SK-N-SH treated with all-trans-retinoic acid at 6 μM for 48 hours (cell line): Measurements from ENCODE around the gene CTAGE1.

Experiments used
- ATAC-seq: fragments of 200-7000 bp; cut with Tn5 transposase; 3 replicates; pipeline ENCODE4 v1.9.1; 2020; ENCODE audit warnings: mild to moderate bottlenecking, moderate library complexity
- ARNTL ChIP-seq: fragments of 450-650 bp; formaldehyde crosslinking; IDR thresholded peaks from 2 replicates; pipeline ENCODE4 v1.5.0; 2020; ENCODE audit warnings: low read depth, mild to moderate bottlenecking, moderate library complexity, borderline replicate concordance
- BACH2 ChIP-seq: fragments of 250-450 bp; sonication (Bioruptor Pico); IDR thresholded peaks from 2 replicates; pipeline ENCODE4 v1.9.0; 2021; ENCODE audit warnings: mild to moderate bottlenecking, borderline replicate concordance
- CREB5 ChIP-seq: fragments of 250-450 bp; sonication (Bioruptor Pico); IDR thresholded peaks from 2 replicates; pipeline ENCODE4 v1.5.1; 2020; ENCODE audit warnings: low read depth, mild to moderate bottlenecking, moderate library complexity
- CSDC2 ChIP-seq: fragments of 250-450 bp; sonication (Bioruptor Pico); IDR thresholded peaks from 2 replicates; pipeline ENCODE4 v1.5.0; 2020; ENCODE audit warnings: mild to moderate bottlenecking, moderate library complexity
- CSRNP3 ChIP-seq: fragments of 250-450 bp; sonication (Bioruptor Pico); IDR thresholded peaks from 2 replicates; pipeline ENCODE4 v1.5.1; 2021; ENCODE audit warnings: mild to moderate bottlenecking, moderate library complexity
- ESRRG ChIP-seq: fragments of 250-450 bp; sonication (Bioruptor Pico); IDR thresholded peaks from 2 replicates; pipeline ENCODE4 v1.6.1; 2021; ENCODE audit warnings: mild to moderate bottlenecking
- GLIS3 ChIP-seq: fragments of 250-450 bp; sonication (Bioruptor Pico); IDR thresholded peaks from 2 replicates; pipeline ENCODE4 v1.5.0; 2020; ENCODE audit warnings: mild to moderate bottlenecking, moderate library complexity
- ISL1 ChIP-seq: fragments of 250-450 bp; sonication (Bioruptor Pico); IDR thresholded peaks from 2 replicates; pipeline ENCODE4 v2.1.2; 2022; ENCODE audit warnings: mild to moderate bottlenecking, moderate library complexity
- OSR1 ChIP-seq: fragments of 250-450 bp; sonication (Bioruptor Pico); IDR thresholded peaks from 2 replicates; pipeline ENCODE4 v1.8.0; 2022; ENCODE audit warnings: moderate library complexity, mild to moderate bottlenecking, inconsistent platforms
- PATZ1 ChIP-seq: fragments of 250-450 bp; sonication (Bioruptor Pico); IDR thresholded peaks from 2 replicates; pipeline ENCODE4 v1.8.0; 2020; ENCODE audit warnings: mild to moderate bottlenecking, moderate library complexity, borderline replicate concordance
- POU6F1 ChIP-seq: fragments of 250-450 bp; sonication (Bioruptor Pico); IDR thresholded peaks from 2 replicates; pipeline ENCODE4 v1.8.0; 2021; ENCODE audit warnings: low read depth, mild to moderate bottlenecking, moderate library complexity, borderline replicate concordance
- PPARA ChIP-seq: fragments of 250-450 bp; sonication (Bioruptor Pico); IDR thresholded peaks from 2 replicates; pipeline ENCODE4 v1.5.0; 2020; ENCODE audit warnings: mild to moderate bottlenecking, borderline replicate concordance
- RARB ChIP-seq: fragments of 250-450 bp; sonication (Bioruptor Pico); IDR thresholded peaks from 2 replicates; pipeline ENCODE4 v1.8.0; 2021; ENCODE audit warnings: mild to moderate bottlenecking, moderate library complexity
- SNAI2 ChIP-seq: fragments of 250-450 bp; sonication (Bioruptor Pico); IDR thresholded peaks from 2 replicates; pipeline ENCODE4 v1.5.0; 2020; ENCODE audit warnings: mild to moderate bottlenecking, moderate library complexity
- TCF4 ChIP-seq: fragments of 250-450 bp; sonication (Bioruptor Pico); IDR thresholded peaks from 2 replicates; pipeline ENCODE4 v1.8.0; 2021; ENCODE audit warnings: mild to moderate bottlenecking, moderate library complexity, borderline replicate concordance
- TOX ChIP-seq: fragments of 250-450 bp; sonication (Bioruptor Pico); IDR thresholded peaks from 2 replicates; pipeline ENCODE4 v1.8.0; 2021; ENCODE audit warnings: mild to moderate bottlenecking, moderate library complexity, borderline replicate concordance
- TSHZ2 ChIP-seq: fragments of 250-450 bp; sonication (Bioruptor Pico); IDR thresholded peaks from 2 replicates; pipeline ENCODE4 v1.5.0; 2020; ENCODE audit warnings: mild to moderate bottlenecking, moderate library complexity
- ZC3H10 ChIP-seq: fragments of 250-450 bp; sonication (Bioruptor Pico); IDR thresholded peaks from 2 replicates; pipeline ENCODE4 v1.5.1; 2021; ENCODE audit warnings: mild to moderate bottlenecking, moderate library complexity
- ZFP3 ChIP-seq: fragments of 250-450 bp; sonication (Bioruptor Pico); IDR thresholded peaks from 2 replicates; pipeline ENCODE4 v1.5.0; 2020; ENCODE audit warnings: mild to moderate bottlenecking, moderate library complexity
- ZFP30 ChIP-seq: fragments of 450-650 bp; formaldehyde crosslinking; IDR thresholded peaks from 2 replicates; pipeline ENCODE4 v1.5.0; 2022; ENCODE audit warnings: mild to moderate bottlenecking, moderate library complexity
- ZNF565 ChIP-seq: fragments of 450-650 bp; formaldehyde crosslinking; conservative IDR thresholded peaks from 2 replicates; pipeline ENCODE4 v1.5.0; 2020; ENCODE audit warnings: low read depth, mild to moderate bottlenecking, moderate library complexity
- ZNF70 ChIP-seq: fragments of 450-650 bp; formaldehyde crosslinking; IDR thresholded peaks from 2 replicates; pipeline ENCODE4 v1.5.0; 2020; ENCODE audit warnings: mild to moderate bottlenecking, moderate library complexity
- ZNF8 ChIP-seq: fragments of 450-650 bp; formaldehyde crosslinking; IDR thresholded peaks from 2 replicates; pipeline ENCODE4 v1.5.0; 2020; ENCODE audit warnings: mild to moderate bottlenecking, moderate library complexity

The CTAGE1 gene

GRCh38 chr18:22427822-22428549, 10.3 kb upstream of the CTAGE1 start (continued):
- TF ChIP-seq CSDC2 (CRISPR knock-in tag) (no peak), RARB (CRISPR knock-in tag) (no peak), ZFP30 (CRISPR knock-in tag) (no peak), PPARA (CRISPR knock-in tag) (no peak), CSRNP3 (CRISPR knock-in tag) (no peak), ISL1 (CRISPR knock-in tag) (no peak)

GRCh38 chr18:22424565-22424963, 6.8 kb upstream of the CTAGE1 start:
- ATAC-seq: no peak
- no peak for TF ChIP-seq TOX (CRISPR knock-in tag)
- no peak for TF ChIP-seq CREB5
- TF ChIP-seq ZFP30 (CRISPR knock-in tag): no peak
- TF ChIP-seq CSRNP3 (CRISPR knock-in tag): no peak
- TF ChIP-seq POU6F1 (CRISPR knock-in tag): no peak
- no peak for TF ChIP-seq BACH2 (CRISPR knock-in tag)
- TF ChIP-seq ARNTL (CRISPR knock-in tag): no peak
- TF ChIP-seq GLIS3 (CRISPR knock-in tag): no peak
- TF ChIP-seq ZC3H10 (CRISPR knock-in tag): no peak
- TF ChIP-seq ZFP3: no peak
- no peak for TF ChIP-seq ESRRG (CRISPR knock-in tag)
- TF ChIP-seq OSR1 (CRISPR knock-in tag): no peak
- no peak for TF ChIP-seq RARB (CRISPR knock-in tag)
- no peak for TF ChIP-seq ZNF565
- no peak for TF ChIP-seq ISL1 (CRISPR knock-in tag)
- TF ChIP-seq CSDC2 (CRISPR knock-in tag): no peak
- no peak for TF ChIP-seq PATZ1 (CRISPR knock-in tag)
- no peak for TF ChIP-seq ZNF70 (CRISPR knock-in tag)
- no peak for TF ChIP-seq SNAI2 (CRISPR knock-in tag)
- no peak for TF ChIP-seq TCF4
- TF ChIP-seq, all 23 proteins: peak for 0

GRCh38 chr18:22423878-22424564, 6.3 kb upstream of the CTAGE1 start:
- ATAC-seq: no peak
- TF ChIP-seq CSDC2 (CRISPR knock-in tag): no peak
- TF ChIP-seq TOX (CRISPR knock-in tag): no peak
- TF ChIP-seq POU6F1 (CRISPR knock-in tag): no peak
- TF ChIP-seq ZNF8 (CRISPR knock-in tag): no peak
- TF ChIP-seq ISL1 (CRISPR knock-in tag): no peak
- TF ChIP-seq PPARA (CRISPR knock-in tag): no peak
- no peak for TF ChIP-seq ZC3H10 (CRISPR knock-in tag)
- TF ChIP-seq CSRNP3 (CRISPR knock-in tag): no peak
- TF ChIP-seq TSHZ2 (CRISPR knock-in tag): no peak
